Immature natural killer cell (primary cell): ENCODE results near the gene MRC1. TPM values are rescaled to one million over a fixed set of nuclear protein-coding genes. Genes with fewer than 3 reads are reported as not detected.

Experiments
- DNase-seq, 3 donors: peaks; one replicate each; pipeline ENCODE4 v3.0.0; 2022; ENCODE audit warnings: mixed read lengths in 1 of 3
- H3K27ac Mint-ChIP-seq, 6 donors: one replicate each; pipeline ENCODE4 v1.8.0; 2020; ENCODE audit warnings: mixed read lengths in 6 of 6, mild to moderate bottlenecking in 5 of 6, inconsistent platforms in 4 of 6, moderate library complexity in 3 of 6
- H3K27me3 Mint-ChIP-seq, 3 donors: one replicate each; pipeline ENCODE4 v1.8.0; 2020 to 2021; ENCODE audit warnings: low read depth in 3 of 3, mild to moderate bottlenecking in 3 of 3, mixed read lengths in 3 of 3, moderate library complexity in 3 of 3, inconsistent platforms in 1 of 3
- H3K36me3 Mint-ChIP-seq, 3 donors: one replicate each; pipeline ENCODE4 v1.8.0; 2020; ENCODE audit warnings: mixed read lengths in 3 of 3, inconsistent platforms in 2 of 3, mild to moderate bottlenecking in 2 of 3
- H3K4me1 Mint-ChIP-seq, 2 donors: one replicate each; pipeline ENCODE4 v1.8.0; 2020; ENCODE audit warnings: inconsistent platforms in 2 of 2, mild to moderate bottlenecking in 2 of 2, mixed read lengths in 2 of 2, moderate library complexity in 1 of 2
- H3K4me3 Mint-ChIP-seq, 5 donors: one replicate each; pipeline ENCODE4 v1.8.0; 2020; ENCODE audit warnings: mild to moderate bottlenecking in 5 of 5, mixed read lengths in 5 of 5, inconsistent platforms in 3 of 5, moderate library complexity in 3 of 5
- H3K9me3 Mint-ChIP-seq, 6 donors: one replicate each; pipeline ENCODE4 v1.8.0; 2020; ENCODE audit warnings: mild to moderate bottlenecking in 6 of 6, mixed read lengths in 6 of 6, inconsistent platforms in 4 of 6, moderate library complexity in 3 of 6
- polyA plus RNA-seq, 3 donors: library from polyadenylated mRNA; unstranded; fragments of 300-500 nt; fragmentation: Illumina TruSeq; gene quantifications; one replicate each; pipeline ENCODE4 v1.2.3, GENCODE V29; 2021

Gene MRC1
- polyA plus RNA-seq, 3 donors from 2014 or later = not detected

- H3K27me3 Mint-ChIP-seq = peaks cover 0 to 2% (median 2%) of the 10 kb centered on the region in 3 donors
Measured at GRCh38 chr10:17787087-17787961, 21.8 kb upstream of the MRC1 start.

GRCh38 chr10:17788646-17789045 is 20.5 kb upstream of the MRC1 start:
- Mint-ChIP-seq H3K27ac (no peak overlapping the region), H3K27me3 (peaks cover 0 to 2% (median 2%) of the 10 kb centered on the region in 3 donors), H3K9me3 (no peaks in the 10 kb centered on the region), H3K36me3 (peaks cover 0 to 4% (median 0%) of the 10 kb centered on the region in 3 donors), H3K4me3 (no peak overlapping the region), H3K4me1 (peaks cover 5 to 15% of the 10 kb centered on the region in 2 donors)
- no peak for DNase-seq

More at GRCh38 chr10:17787087-17787961, 21.8 kb upstream of the MRC1 start:
- H3K4me1 Mint-ChIP-seq = peaks cover 0 to 11% of the 10 kb centered on the region in 2 donors
- H3K36me3 Mint-ChIP-seq = peaks cover 0 to 4% (median 0%) of the 10 kb centered on the region in 3 donors
- H3K4me3 Mint-ChIP-seq = no peak overlapping the region
- no peak for DNase-seq
- no peaks in the 10 kb centered on the region for H3K9me3 Mint-ChIP-seq
- H3K27ac Mint-ChIP-seq = no peak overlapping the region

GRCh38 chr10:17789396-17789795 is 19.8 kb upstream of the MRC1 start:
- Mint-ChIP-seq H3K27me3 (peaks cover 0 to 2% (median 0%) of the 10 kb centered on the region in 3 donors), H3K9me3 (no peaks in the 10 kb centered on the region), H3K27ac (no peak overlapping the region), H3K36me3 (peaks cover 0 to 4% (median 0%) of the 10 kb centered on the region in 3 donors), H3K4me3 (no peak overlapping the region), H3K4me1 (peaks cover 5 to 11% of the 10 kb centered on the region in 2 donors)
- DNase-seq = no peak

- no peak for DNase-seq
- Mint-ChIP-seq H3K27ac (no peak overlapping the region), H3K36me3 (peaks cover 0 to 4% (median 0%) of the 10 kb centered on the region in 3 donors), H3K9me3 (no peaks in the 10 kb centered on the region), H3K4me3 (no peak overlapping the region), H3K27me3 (peaks cover 0 to 2% (median 0%) of the 10 kb centered on the region in 3 donors), H3K4me1 (peaks cover 5 to 11% of the 10 kb centered on the region in 2 donors)
Measured at GRCh38 chr10:17790651-17791050, 18.5 kb upstream of the MRC1 start.

- Mint-ChIP-seq H3K27ac (peak overlapping the region in 1 of 6 donors; percentile 69), H3K27me3 (peaks cover 0 to 2% (median 0%) of the 10 kb centered on the region in 3 donors), H3K36me3 (peaks cover 0 to 4% (median 0%) of the 10 kb centered on the region in 3 donors), H3K4me1 (peaks cover 5 to 11% of the 10 kb centered on the region in 2 donors), H3K9me3 (no peaks in the 10 kb centered on the region), H3K4me3 (no peak overlapping the region)
- no peak for DNase-seq
Measured at GRCh38 chr10:17792991-17793390, 16.2 kb upstream of the MRC1 start.

- no peak overlapping the region for H3K4me3 Mint-ChIP-seq
- H3K36me3 Mint-ChIP-seq = peaks cover 0 to 4% (median 0%) of the 10 kb centered on the region in 3 donors
Measured at GRCh38 chr10:17793823-17794644, 15.1 kb upstream of the MRC1 start.

GRCh38 chr10:17795083-17795482 is 14.1 kb upstream of the MRC1 start:
- H3K4me3 Mint-ChIP-seq = no peak overlapping the region
- H3K4me1 Mint-ChIP-seq = peaks cover 5 to 11% of the 10 kb centered on the region in 2 donors
- peaks cover 0 to 4% (median 0%) of the 10 kb centered on the region in 3 donors for H3K36me3 Mint-ChIP-seq
- H3K27ac Mint-ChIP-seq = no peak overlapping the region
- no peaks in the 10 kb centered on the region for H3K9me3 Mint-ChIP-seq
- no peak for DNase-seq
- no peaks in the 10 kb centered on the region for H3K27me3 Mint-ChIP-seq

More at GRCh38 chr10:17793823-17794644, 15.1 kb upstream of the MRC1 start:
- H3K9me3 Mint-ChIP-seq = no peaks in the 10 kb centered on the region
- no peak for DNase-seq
- peaks cover 0 to 2% (median 0%) of the 10 kb centered on the region in 3 donors for H3K27me3 Mint-ChIP-seq
- H3K27ac Mint-ChIP-seq = no peak overlapping the region
- H3K4me1 Mint-ChIP-seq = peaks cover 5 to 11% of the 10 kb centered on the region in 2 donors

- no peak overlapping the region for H3K27ac Mint-ChIP-seq
- no peaks in the 10 kb centered on the region for H3K9me3 Mint-ChIP-seq
- H3K4me3 Mint-ChIP-seq = no peak overlapping the region
- DNase-seq = no peak
- H3K4me1 Mint-ChIP-seq = peaks cover 5 to 11% of the 10 kb centered on the region in 2 donors
- H3K27me3 Mint-ChIP-seq = no peaks in the 10 kb centered on the region
- H3K36me3 Mint-ChIP-seq = peaks cover 0 to 4% (median 0%) of the 10 kb centered on the region in 3 donors
Measured at GRCh38 chr10:17795813-17796594, 13.1 kb upstream of the MRC1 start.

- Mint-ChIP-seq H3K36me3 (no peaks in the 10 kb centered on the region), H3K4me3 (no peak overlapping the region), H3K4me1 (no peaks in the 10 kb centered on the region), H3K9me3 (no peaks in the 10 kb centered on the region), H3K27ac (no peak overlapping the region), H3K27me3 (peaks cover 0 to 8% (median 0%) of the 10 kb centered on the region in 3 donors)
- DNase-seq = no peak
Measured at GRCh38 chr10:17801507-17801906, 7.6 kb upstream of the MRC1 start.

- Mint-ChIP-seq H3K4me3 (no peak overlapping the region), H3K4me1 (no peaks in the 10 kb centered on the region)
Measured at GRCh38 chr10:17802350-17802749, 6.8 kb upstream of the MRC1 start.

GRCh38 chr10:17802976-17803375 is 6.2 kb upstream of the MRC1 start:
- Mint-ChIP-seq H3K27me3 (peaks cover 0 to 8% (median 0%) of the 10 kb centered on the region in 3 donors), H3K27ac (no peak overlapping the region), H3K36me3 (no peaks in the 10 kb centered on the region), H3K4me3 (no peak overlapping the region), H3K4me1 (no peaks in the 10 kb centered on the region), H3K9me3 (no peaks in the 10 kb centered on the region)
- no peak for DNase-seq

More at GRCh38 chr10:17802350-17802749, 6.8 kb upstream of the MRC1 start:
- no peak for DNase-seq
- Mint-ChIP-seq H3K36me3 (no peaks in the 10 kb centered on the region), H3K27me3 (peaks cover 0 to 8% (median 0%) of the 10 kb centered on the region in 3 donors), H3K9me3 (no peaks in the 10 kb centered on the region), H3K27ac (no peak overlapping the region)

GRCh38 chr10:17805330-17805729 is 3.8 kb upstream of the MRC1 start:
- DNase-seq = no peak
- Mint-ChIP-seq H3K36me3 (no peaks in the 10 kb centered on the region), H3K9me3 (no peaks in the 10 kb centered on the region), H3K4me1 (peaks cover 0 to 9% of the 10 kb centered on the region in 2 donors), H3K4me3 (no peak overlapping the region), H3K27me3 (peaks cover 5 to 8% (median 8%) of the 10 kb centered on the region in 3 donors), H3K27ac (no peak overlapping the region)

GRCh38 chr10:17805921-17806577 is 3.1 kb upstream of the MRC1 start:
- Mint-ChIP-seq H3K4me1 (peaks cover 0 to 11% of the 10 kb centered on the region in 2 donors), H3K36me3 (no peaks in the 10 kb centered on the region), H3K4me3 (no peak overlapping the region), H3K27ac (no peak overlapping the region), H3K27me3 (peaks cover 5 to 11% (median 9%) of the 10 kb centered on the region in 3 donors), H3K9me3 (no peaks in the 10 kb centered on the region)
- DNase-seq = peak in 1 of 3 donors; percentile 11
